GM19043 (cell line): ENCODE data around the gene HIBADH.

Experiments used
- ATAC-seq: cut with Tn5 transposase; IDR thresholded peaks from one replicate; pipeline ENCODE4 v1.9.1; 2021; ENCODE audit warnings: low read depth; ENCODE audit not compliant: unreplicated experiment

The HIBADH gene

DNA sequence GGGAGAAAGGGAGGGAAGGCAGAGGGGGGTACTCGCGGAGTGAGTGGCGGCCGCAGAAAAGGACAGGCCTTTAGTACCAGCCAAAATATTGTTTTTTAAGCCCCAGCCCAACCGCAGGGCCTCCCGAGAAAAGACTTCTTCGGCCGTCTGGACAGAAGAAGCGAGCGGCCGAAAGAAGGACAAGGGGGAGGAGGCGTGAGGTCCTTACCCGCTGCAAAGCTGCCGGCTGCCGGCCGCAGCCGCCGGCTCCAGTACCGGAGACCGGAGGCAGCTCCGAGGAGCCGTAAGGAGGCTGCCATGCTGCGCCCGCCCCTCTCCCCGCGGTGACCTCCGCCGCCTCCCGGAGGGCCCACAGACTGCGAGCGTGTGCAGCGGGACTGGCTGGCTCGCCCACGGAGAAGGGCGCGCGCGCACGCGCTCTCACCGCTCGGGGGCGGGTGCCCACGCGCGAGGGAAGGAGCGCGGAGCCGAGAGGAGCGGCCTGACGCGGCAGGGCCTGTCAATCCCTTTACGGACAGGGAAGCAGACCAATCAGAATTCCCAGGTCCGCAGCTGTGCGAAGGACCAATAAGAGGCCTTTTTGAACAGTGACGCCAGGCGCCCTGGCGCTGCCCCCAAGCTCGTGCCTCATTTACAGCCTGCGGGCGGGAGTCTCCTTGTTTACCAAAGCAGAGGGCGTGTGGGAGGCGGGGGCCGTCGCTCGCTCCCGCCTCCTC is at the start of gene HIBADH:
HIBADH (minus strand) TSS at position 394 of the 716 bp plus-strand sequence; CDS start at position 299, 95 bp downstream.
- peak; percentile 99 for ATAC-seq

DNA sequence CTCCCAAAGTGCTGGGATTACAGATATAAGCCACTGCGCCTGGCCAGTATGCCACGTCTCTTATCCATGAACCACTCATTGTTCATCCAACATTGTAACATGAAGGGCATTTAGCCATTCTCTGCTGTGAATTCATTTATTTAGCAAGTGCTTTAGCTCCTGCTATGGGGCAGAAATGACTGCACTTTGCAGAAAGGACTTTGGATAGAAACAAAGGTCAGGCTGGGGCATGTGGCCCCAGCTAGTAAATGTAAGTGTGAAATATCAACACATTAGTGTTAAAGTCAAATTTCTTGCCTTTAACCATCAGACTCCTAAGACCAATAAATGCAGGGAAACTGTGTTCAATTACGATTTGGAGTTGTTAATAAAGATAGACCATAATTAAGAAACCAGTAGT is 49.5 kb upstream of the HIBADH start:
- ATAC-seq, result no peak

- ATAC-seq, result no peak
These were observed 46.7 kb upstream of the HIBADH start for GRCh38 chr7:27709137-27710075.

DNA sequence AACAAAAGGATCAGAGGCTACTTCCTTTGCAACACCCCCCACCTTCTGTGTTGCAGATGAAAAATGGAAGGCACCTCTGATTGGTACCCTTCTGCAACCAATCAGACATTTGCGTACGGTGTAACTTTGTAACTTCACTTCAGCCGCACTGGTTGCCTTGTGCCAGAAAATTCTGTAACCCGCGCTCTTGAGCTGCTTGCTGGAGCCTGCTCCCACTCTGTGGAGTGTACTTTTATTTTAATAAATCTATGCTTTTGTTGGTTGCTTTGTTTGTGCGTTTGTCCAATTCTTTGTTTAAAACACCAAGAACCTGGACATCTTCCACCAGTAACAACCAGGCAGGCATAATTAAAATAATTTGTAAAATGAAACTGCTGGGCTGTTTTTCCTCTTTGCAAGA is 45.8 kb upstream of the HIBADH start:
- no peak for ATAC-seq

GRCh38 chr7:27705200-27705594 is 42.5 kb upstream of the HIBADH start:
- ATAC-seq, result no peak

- ATAC-seq, result no peak
These were observed 41.9 kb upstream of the HIBADH start for GRCh38 chr7:27704422-27705199.

DNA sequence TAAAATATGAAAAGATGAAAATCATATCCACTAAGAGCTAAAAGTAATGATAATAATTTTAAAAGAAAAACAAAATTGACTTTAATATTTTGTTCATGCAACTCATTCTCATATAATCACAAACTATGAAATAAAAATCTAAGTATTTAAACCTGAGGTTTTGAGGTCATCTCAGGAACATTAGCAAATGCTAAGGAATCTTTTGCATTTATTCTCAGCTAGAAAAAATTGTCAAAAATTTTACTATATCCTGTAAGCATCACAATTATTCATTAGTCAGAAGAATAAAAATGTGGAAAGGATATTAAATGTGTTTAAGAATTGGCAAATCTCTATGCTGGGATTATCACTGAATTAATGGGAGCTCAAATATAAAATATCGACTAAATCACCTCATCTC is 40.5 kb upstream of the HIBADH start:
- ATAC-seq, result no peak

GRCh38 chr7:27700501-27700900 is 37.8 kb upstream of the HIBADH start:
- no peak for ATAC-seq

GRCh38 chr7:27699751-27700150 is 37.1 kb upstream of the HIBADH start:
- ATAC-seq, result no peak

DNA sequence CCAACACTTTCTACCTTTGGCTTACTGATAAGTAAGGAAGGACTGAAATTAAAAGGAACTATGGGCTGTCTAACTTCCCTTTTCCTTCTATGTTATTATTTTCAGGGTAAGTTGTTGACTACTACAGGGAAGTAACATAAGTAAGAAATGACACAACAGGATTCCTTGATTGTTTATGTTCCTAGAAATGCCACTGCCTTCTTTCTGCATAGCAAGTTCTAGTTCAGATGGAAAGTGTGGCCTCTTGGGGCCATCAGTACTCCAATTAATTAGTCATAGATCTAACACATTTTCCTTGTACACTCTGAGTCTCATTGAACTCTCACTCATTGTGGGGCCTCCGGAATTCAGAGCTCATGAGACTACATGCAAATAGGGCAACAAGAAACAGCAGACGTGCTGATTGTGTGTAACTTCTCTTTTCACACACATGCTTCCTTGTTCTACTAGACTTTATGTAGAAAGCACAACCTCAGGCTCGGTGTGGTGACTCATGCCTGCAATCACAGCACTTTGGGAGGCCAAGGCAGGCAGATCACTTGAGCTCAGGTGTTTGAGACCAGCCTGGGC is 35.3 kb upstream of the HIBADH start:
- peak; percentile 92 for ATAC-seq

DNA sequence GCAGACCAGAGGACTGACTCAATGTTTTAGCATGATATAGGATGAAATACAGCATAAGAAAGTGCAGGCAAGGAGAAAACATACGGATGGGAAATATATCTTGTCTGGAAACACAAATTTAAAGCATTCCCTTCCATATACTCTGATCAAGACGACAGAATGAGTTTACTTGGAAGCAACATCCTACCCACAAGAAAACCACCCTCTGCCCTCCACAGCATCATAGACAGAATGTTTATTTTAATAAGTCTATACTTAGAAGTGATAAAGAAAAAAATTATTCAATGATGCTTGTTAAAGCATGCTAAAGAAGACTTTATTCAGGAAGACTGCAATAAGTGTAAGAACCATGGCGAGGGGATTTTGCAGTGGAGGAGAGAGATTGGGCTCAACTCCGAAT is 32.4 kb upstream of the HIBADH start:
- no peak for ATAC-seq

DNA sequence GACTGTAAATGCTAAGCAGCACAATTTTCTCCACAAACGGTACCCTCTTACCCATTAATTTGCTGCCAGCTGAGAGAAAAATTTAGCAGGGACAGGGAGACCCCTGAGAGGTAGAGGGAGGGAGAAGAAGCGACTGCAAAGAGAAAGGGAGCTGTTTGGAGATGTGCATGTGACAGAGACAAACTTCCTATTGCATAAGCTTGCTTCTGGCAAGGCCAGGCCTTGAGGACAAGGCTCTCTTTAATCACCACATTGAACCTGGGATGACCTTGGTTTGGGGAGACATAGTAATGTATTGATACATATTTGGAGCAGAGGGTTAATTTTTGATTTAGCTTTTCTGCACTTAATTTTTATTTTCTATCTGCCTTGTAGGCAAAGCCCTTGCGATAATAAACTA is 31.1 kb upstream of the HIBADH start:
- no peak for ATAC-seq

DNA sequence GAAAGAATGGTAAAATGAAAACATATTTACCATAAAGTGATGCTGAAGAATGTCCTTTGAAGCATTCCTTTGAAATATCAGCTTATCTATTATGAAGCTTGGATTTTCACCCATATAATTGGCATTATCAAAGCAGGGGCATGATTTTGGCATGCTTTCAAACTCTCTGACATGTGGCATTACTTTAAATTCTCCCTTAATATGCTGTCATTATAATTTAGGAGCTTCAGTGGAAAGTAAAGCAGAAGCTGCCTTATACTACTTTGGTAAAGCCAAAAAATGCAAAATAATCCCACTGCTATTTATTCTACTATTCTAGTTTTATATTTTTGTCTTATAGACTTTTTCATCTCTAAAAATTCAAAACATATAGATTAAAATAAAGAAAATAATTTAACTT is 28.0 kb upstream of the HIBADH start:
- ATAC-seq, result no peak

- no peak for ATAC-seq
These were observed 27.0 kb upstream of the HIBADH start for GRCh38 chr7:27689591-27690164.

GRCh38 chr7:27689150-27689549 is 26.5 kb upstream of the HIBADH start:
- ATAC-seq, result no peak

- ATAC-seq, result no peak
These were observed 26.0 kb upstream of the HIBADH start for GRCh38 chr7:27688646-27689045.

GRCh38 chr7:27688056-27688455 is 25.4 kb upstream of the HIBADH start:
- no peak for ATAC-seq

GRCh38 chr7:27686315-27686714 is 23.6 kb upstream of the HIBADH start:
- no peak for ATAC-seq

- ATAC-seq, result no peak
These were observed 23.2 kb upstream of the HIBADH start for GRCh38 chr7:27685893-27686292.

DNA sequence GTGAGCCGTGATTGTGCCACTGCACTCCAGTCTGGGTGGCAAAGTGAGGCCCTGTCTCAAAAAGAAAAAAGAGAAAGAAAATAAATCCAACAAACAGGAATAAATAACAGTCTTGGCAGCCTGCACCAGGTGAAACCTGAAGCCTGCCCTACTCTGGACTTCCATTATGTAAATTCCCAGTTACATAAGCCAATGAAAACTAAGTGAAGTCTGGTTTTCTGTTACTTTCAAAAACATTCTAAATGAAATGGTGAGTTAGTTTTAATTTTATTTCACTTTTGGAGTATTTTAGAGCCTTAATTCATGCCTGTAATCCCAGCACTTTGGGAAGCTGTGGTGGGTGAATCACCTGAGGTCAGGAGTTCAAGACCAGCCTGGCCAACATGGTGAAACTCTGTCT is 22.5 kb upstream of the HIBADH start:
- no peak for ATAC-seq
